Epithelial cell of proximal tubule (primary cell): Measurements from ENCODE around the gene ADPRHL1. TPM values are rescaled to one million over a fixed set of nuclear protein-coding genes. Genes with fewer than 3 reads are reported as not detected.

Experiments
- DNase-seq: peaks from one replicate; pipeline ENCODE4 v3.0.0-alpha.2; 2011; ENCODE audit warnings: low read depth
- H3K4me3 ChIP-seq: 2 replicates; pipeline ENCODE4 v1.5.1; 2011; ENCODE audit warnings: low read depth, mild to moderate bottlenecking, low read length
- total RNA-seq: library from RNA; depleted of rRNA; stranded (reverse); fragments of >200 nt; gene quantifications from 2 replicates; pipeline ENCODE4 v1.2.3, GENCODE V29; 2015
- TF ChIP-seq, protein P1 (sequence below): conservative IDR thresholded peaks from 2 replicates; pipeline ENCODE4 v1.5.1; 2012; ENCODE audit warnings: low read depth, mild to moderate bottlenecking, low read length

The ADPRHL1 gene
- total RNA-seq, 1 donor from 2014 or later = 3.3 TPM

DNA sequence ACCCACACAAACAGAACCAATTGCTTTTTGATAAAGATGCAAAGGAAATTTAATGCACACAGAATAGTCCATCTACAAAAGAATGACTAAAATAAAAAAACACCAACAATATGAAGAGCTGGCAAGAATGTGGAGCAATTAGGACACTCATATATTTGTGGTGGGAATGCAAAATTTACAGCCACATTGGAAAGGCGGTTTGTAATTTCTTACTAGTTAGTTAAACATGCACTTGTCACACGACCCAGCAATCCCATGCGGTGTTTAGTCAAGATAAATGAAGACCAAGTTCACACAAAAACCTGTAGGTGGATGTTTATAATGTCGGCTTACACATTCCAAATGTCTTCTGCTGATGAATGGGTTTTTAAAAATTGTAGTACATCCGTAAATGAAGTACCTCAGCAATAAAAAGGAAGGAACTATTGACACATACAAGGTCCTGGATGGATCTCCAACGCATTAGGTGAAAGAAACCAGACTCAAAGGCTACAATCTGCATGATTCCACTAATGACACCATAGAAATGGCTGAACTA, 94.6 kb downstream of the ADPRHL1 start:
- TF ChIP-seq, protein P1, sequence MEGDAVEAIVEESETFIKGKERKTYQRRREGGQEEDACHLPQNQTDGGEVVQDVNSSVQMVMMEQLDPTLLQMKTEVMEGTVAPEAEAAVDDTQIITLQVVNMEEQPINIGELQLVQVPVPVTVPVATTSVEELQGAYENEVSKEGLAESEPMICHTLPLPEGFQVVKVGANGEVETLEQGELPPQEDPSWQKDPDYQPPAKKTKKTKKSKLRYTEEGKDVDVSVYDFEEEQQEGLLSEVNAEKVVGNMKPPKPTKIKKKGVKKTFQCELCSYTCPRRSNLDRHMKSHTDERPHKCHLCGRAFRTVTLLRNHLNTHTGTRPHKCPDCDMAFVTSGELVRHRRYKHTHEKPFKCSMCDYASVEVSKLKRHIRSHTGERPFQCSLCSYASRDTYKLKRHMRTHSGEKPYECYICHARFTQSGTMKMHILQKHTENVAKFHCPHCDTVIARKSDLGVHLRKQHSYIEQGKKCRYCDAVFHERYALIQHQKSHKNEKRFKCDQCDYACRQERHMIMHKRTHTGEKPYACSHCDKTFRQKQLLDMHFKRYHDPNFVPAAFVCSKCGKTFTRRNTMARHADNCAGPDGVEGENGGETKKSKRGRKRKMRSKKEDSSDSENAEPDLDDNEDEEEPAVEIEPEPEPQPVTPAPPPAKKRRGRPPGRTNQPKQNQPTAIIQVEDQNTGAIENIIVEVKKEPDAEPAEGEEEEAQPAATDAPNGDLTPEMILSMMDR = no peak
- DNase-seq = no peak
- no peak overlapping the region for H3K4me3 ChIP-seq

DNA sequence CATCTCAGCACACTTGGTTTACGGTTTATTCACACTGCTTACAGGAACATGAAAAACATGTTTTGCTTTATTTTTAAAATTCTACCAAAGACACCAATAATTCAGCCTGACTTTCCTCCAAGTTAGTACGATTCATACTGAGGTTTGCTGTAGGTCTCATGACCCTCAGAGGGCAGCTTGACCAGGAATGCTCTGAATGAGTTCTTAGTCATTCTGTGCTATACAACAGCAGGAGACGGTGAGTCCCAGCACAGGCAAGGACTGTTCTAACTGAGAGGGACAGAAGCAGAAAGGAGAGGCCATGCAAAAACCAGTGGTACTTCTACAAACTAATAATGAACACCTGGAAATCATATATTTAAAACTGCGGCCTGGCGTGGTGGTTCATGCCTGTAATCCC, 95.8 kb downstream of the ADPRHL1 start:
- TF ChIP-seq, protein P1 = no peak
- no peak overlapping the region for H3K4me3 ChIP-seq
- DNase-seq = peak; percentile 30

DNA sequence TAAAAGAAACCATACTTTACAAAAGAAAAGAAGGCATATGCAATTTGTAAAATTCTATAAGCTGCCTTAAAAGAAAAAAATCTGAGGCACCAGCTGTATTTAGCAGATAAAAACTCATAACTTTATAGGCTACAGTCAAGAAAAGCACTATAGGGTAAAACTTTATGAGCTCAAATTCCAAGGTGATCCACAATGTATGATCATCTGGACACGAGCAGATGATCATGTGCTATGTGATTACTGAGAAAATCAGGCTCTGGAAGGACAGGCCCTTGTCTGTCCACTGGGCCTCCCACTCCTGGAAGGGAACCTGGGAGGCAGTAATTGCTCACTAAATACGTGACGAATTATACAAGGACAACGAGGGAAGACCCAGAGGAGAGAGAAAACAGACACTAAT, 96.7 kb downstream of the ADPRHL1 start:
- TF ChIP-seq, protein P1 = no peak
- H3K4me3 ChIP-seq = no peak overlapping the region
- DNase-seq = no peak

DNA sequence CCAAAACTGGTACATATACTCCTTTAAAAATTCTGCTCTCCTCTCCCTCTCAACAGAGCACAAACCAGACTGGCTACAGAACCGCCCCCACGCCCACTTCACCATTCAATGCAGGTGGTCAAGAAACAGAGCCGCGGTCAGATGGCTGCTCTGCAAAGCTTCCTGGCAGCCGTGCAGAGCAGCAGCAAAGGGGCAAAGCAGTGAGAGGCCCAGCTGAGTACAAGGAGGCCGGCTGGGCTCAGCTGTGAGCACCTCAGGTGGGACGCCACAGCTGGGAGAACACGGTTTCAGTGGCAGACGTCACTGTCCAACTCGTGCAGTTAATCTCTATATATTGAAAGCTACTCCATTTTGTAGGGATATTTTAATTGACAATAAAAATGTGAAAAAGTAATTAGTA, 97.7 kb downstream of the ADPRHL1 start:
- TF ChIP-seq, protein P1 = no peak
- H3K4me3 ChIP-seq = no peak overlapping the region
- no peak for DNase-seq

DNA sequence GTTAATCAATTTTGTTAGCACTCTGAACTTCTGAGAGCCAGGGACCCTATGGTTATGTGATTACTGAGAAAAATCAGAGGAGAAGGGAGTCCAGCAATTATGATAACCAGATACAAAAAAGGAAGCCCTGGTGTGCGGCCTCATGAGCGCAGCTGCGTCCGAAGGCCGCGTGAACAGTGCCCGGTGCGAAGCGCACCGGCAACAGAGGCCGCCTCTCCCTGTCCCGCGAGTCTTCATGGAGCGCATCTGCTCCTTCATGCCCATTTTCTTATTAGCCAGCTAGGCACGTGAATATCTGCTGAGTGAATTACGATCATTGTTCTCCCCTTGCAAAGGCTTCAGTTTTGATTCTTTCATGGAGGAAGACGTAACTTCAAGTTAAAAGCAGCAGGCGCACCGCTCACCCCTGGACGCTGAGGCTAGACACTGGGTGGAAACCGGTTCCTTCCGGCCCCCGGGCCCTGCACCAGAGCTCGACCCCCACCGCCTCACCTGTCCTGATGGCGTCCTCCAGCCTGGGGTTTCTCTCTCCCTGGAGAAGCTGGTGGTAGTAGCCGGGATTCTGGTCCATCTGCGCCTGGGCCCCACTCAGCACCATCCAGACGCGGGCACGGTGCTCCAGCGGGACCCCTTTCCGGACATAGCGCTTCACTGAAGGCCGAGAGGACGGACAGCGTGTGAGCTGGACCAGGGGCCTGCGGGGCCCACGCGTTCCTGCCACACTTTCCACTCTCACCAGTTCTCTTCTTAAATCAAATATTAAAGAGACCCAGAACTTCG, 98.3 kb downstream of the ADPRHL1 start:
- TF ChIP-seq, protein P1 = no peak
- DNase-seq = no peak

DNA sequence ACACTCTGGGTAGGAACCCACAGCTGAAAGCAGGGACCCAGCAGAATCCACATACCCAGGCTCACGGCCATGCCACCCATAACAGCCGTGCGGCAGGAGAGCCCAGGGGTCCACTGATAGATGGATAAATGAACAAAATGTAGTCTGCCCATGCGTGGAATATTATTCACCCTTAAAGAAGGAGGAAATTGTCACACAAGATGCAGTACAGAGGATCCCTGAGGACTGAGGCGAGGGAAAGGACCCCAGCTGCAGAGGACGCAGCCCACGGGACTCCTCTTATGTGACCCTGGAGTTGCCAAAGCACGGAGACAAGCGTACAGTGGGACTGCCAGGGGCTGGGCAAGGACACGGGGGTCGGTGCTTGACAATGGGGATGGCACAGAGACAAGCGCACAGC, 100.0 kb downstream of the ADPRHL1 start:
- no peak overlapping the region for H3K4me3 ChIP-seq
- DNase-seq = no peak
- TF ChIP-seq, protein P1 = no peak

More for the DNA sequence above, 98.3 kb downstream of the ADPRHL1 start:
- H3K4me3 ChIP-seq = no peak overlapping the region

DNA sequence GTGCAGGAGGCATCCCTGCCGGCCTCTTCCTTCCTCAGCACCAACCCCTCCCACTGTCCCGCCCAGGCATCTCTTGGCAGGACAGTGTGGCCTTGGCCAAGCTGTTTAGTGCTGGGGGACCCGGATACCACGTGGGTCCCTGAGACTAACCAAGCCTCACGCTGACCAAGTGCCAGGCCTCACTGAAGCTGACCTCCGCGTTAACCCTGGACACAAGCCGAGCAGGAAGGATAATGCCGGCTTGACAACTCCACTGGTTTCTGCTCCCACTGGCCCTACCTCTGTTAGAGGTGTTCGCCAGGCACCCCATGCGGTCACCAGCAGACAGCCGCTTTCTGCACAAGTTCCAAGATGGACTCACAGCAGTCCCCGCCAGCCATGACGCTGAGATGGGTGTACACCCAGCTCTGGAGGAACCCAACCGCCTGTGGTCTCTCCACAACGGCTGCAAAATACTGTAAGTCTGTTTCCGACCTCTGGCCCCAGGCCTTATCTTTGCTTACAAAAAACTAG, 101.7 kb downstream of the ADPRHL1 start:
- no peak overlapping the region for H3K4me3 ChIP-seq
- DNase-seq = no peak
- TF ChIP-seq, protein P1 = no peak
